GM19025 (cell line): ENCODE measurements around the gene DHX30.
"Not testable (repeated sequence)": the region's sequence is repeated elsewhere in the genome, so short reads cannot be mapped to it uniquely, and the experiment has no call there.

Source experiments
- ATAC-seq: cut with Tn5 transposase; IDR thresholded peaks from one replicate; pipeline ENCODE4 v1.9.1; 2021; ENCODE audit warnings: mild to moderate bottlenecking, low read depth, moderate library complexity; ENCODE audit not compliant: unreplicated experiment

DHX30 gene

GRCh38 chr3:47804577-47804976 is 1.6 kb downstream of the DHX30 start:
- ATAC-seq: no peak

- no peak for ATAC-seq
Observed at GRCh38 chr3:47813551-47814177, 10.7 kb downstream of the DHX30 start.

- no peak for ATAC-seq
Observed at GRCh38 chr3:47817609-47818008, 14.7 kb downstream of the DHX30 start.

GRCh38 chr3:47824541-47825473 is 21.9 kb downstream of the DHX30 start:
- peak; percentile 94 for ATAC-seq

GRCh38 chr3:47825590-47825989 is 22.7 kb downstream of the DHX30 start:
- no peak for ATAC-seq

GRCh38 chr3:47829482-47829881 is 26.5 kb downstream of the DHX30 start:
- not testable (repeated sequence) for ATAC-seq

- ATAC-seq: no peak
Observed at GRCh38 chr3:47836986-47837385, 34.0 kb downstream of the DHX30 start.

- ATAC-seq: no peak
Observed at GRCh38 chr3:47838503-47838902, 35.6 kb downstream of the DHX30 start.

- no peak for ATAC-seq
Observed at GRCh38 chr3:47841786-47842349, 38.9 kb downstream of the DHX30 start.

GRCh38 chr3:47846186-47846879 is 43.4 kb downstream of the DHX30 start:
- ATAC-seq: no peak

- ATAC-seq: no peak
Observed at GRCh38 chr3:47846880-47847248, 43.9 kb downstream of the DHX30 start.

GRCh38 chr3:47847260-47847659 is 44.3 kb downstream of the DHX30 start:
- ATAC-seq: no peak

GRCh38 chr3:47847801-47848518 is 45.0 kb downstream of the DHX30 start:
- no peak for ATAC-seq

GRCh38 chr3:47848599-47849117 is 45.7 kb downstream of the DHX30 start:
- no peak for ATAC-seq

- ATAC-seq: no peak
Observed at GRCh38 chr3:47849186-47849698, 46.3 kb downstream of the DHX30 start.

- no peak for ATAC-seq
Observed at GRCh38 chr3:47849699-47850563, 47.0 kb downstream of the DHX30 start.

- ATAC-seq: no peak
Observed at GRCh38 chr3:47850564-47851410, 47.8 kb downstream of the DHX30 start.
